Glutamatergic neuron (in vitro differentiated cells): ENCODE data around the gene ZZZ3. TPM values are rescaled to one million over a fixed set of nuclear protein-coding genes. Genes with fewer than 3 reads are reported as not detected.
"Not testable (repeated sequence)": the region's sequence is repeated elsewhere in the genome, so short reads cannot be mapped to it uniquely, and the experiment has no call there.

ENCODE experiments used
- DNase-seq: peaks from one replicate; pipeline ENCODE4 v3.0.0; 2022
- H3K27ac Mint-ChIP-seq: one replicate; pipeline ENCODE4 v1.8.0; 2020; ENCODE audit warnings: mild to moderate bottlenecking, mixed read lengths, inconsistent platforms; ENCODE audit not compliant: unreplicated experiment
- H3K27me3 Mint-ChIP-seq: one replicate; pipeline ENCODE4 v1.8.0; 2020; ENCODE audit warnings: mild to moderate bottlenecking, moderate library complexity, mixed read lengths, inconsistent platforms; ENCODE audit not compliant: unreplicated experiment
- H3K36me3 Mint-ChIP-seq: one replicate; pipeline ENCODE4 v1.8.0; 2020; ENCODE audit warnings: mild to moderate bottlenecking, mixed read lengths, inconsistent platforms; ENCODE audit not compliant: unreplicated experiment
- H3K4me1 Mint-ChIP-seq: one replicate; pipeline ENCODE4 v1.8.0; 2020; ENCODE audit warnings: mild to moderate bottlenecking, low read depth, mixed read lengths, inconsistent platforms; ENCODE audit not compliant: unreplicated experiment
- H3K4me3 Mint-ChIP-seq: one replicate; pipeline ENCODE4 v1.8.0; 2020; ENCODE audit warnings: mild to moderate bottlenecking, mixed read lengths, inconsistent platforms; ENCODE audit not compliant: unreplicated experiment
- H3K9me3 Mint-ChIP-seq: one replicate; pipeline ENCODE4 v1.8.0; 2020; ENCODE audit warnings: mild to moderate bottlenecking, moderate library complexity, mixed read lengths, inconsistent platforms; ENCODE audit not compliant: unreplicated experiment
- CTCF ChIP-seq: fragments of 200-600 bp; sonication (generic); IDR thresholded peaks from one replicate; pipeline ENCODE4 v1.5.0; 2021; ENCODE audit not compliant: partially characterized antibody, unreplicated experiment
- total RNA-seq: library from RNA; stranded (reverse); fragmentation: NEBNext Ultra II Directional; extraction: Animal tissue kit (Norgen Biotek cat#: 25700); gene quantifications from one replicate; pipeline ENCODE4 v1.2.1, GENCODE V29; 2021; ENCODE audit not compliant: unreplicated experiment

ZZZ3 gene
- total RNA-seq, 1 donor from 2014 or later, result 36.7 TPM

GRCh38 chr1:77649127-77649526, 33.3 kb downstream of the ZZZ3 start:
- peaks cover 15% of the 10 kb centered on the region for H3K36me3 Mint-ChIP-seq
- TF ChIP-seq CTCF, result no peak
- H3K4me3 Mint-ChIP-seq, result no peak overlapping the region
- no peaks in the 10 kb centered on the region for H3K27me3 Mint-ChIP-seq
- H3K27ac Mint-ChIP-seq, result no peak overlapping the region
- no peak for DNase-seq
- H3K9me3 Mint-ChIP-seq, result peaks cover 4% of the 10 kb centered on the region
- peaks cover 9% of the 10 kb centered on the region for H3K4me1 Mint-ChIP-seq

- not testable (repeated sequence) for H3K4me1 Mint-ChIP-seq, DNase-seq, H3K27ac Mint-ChIP-seq, H3K27me3 Mint-ChIP-seq, H3K4me3 Mint-ChIP-seq, H3K9me3 Mint-ChIP-seq
- H3K36me3 Mint-ChIP-seq, result peaks cover 15% of the 10 kb centered on the region
Measured at GRCh38 chr1:77646224-77646623, 36.2 kb downstream of the ZZZ3 start.

- no peak for TF ChIP-seq CTCF
- Mint-ChIP-seq H3K4me3 (no peak overlapping the region), H3K27me3 (no peaks in the 10 kb centered on the region), H3K9me3 (peaks cover 1% of the 10 kb centered on the region), H3K36me3 (peaks cover 3% of the 10 kb centered on the region), H3K27ac (no peak overlapping the region), H3K4me1 (no peaks in the 10 kb centered on the region)
- no peak for DNase-seq
Measured at GRCh38 chr1:77643456-77643855, 39.0 kb downstream of the ZZZ3 start.

GRCh38 chr1:77642941-77643340, 39.5 kb downstream of the ZZZ3 start:
- Mint-ChIP-seq H3K4me3 (no peak overlapping the region), H3K4me1 (no peaks in the 10 kb centered on the region), H3K27me3 (no peaks in the 10 kb centered on the region), H3K9me3 (peaks cover 1% of the 10 kb centered on the region), H3K27ac (no peak overlapping the region), H3K36me3 (no peaks in the 10 kb centered on the region)
- DNase-seq, result no peak
- TF ChIP-seq CTCF, result no peak

GRCh38 chr1:77642196-77642595, 40.3 kb downstream of the ZZZ3 start:
- no peaks in the 10 kb centered on the region for H3K27me3 Mint-ChIP-seq
- no peaks in the 10 kb centered on the region for H3K36me3 Mint-ChIP-seq
- no peaks in the 10 kb centered on the region for H3K4me1 Mint-ChIP-seq
- no peak overlapping the region for H3K27ac Mint-ChIP-seq
- no peak overlapping the region for H3K4me3 Mint-ChIP-seq
- H3K9me3 Mint-ChIP-seq, result peaks cover 1% of the 10 kb centered on the region
- TF ChIP-seq CTCF, result no peak
- DNase-seq, result no peak

- Mint-ChIP-seq H3K27ac (no peak overlapping the region), H3K9me3 (no peaks in the 10 kb centered on the region), H3K4me1 (no peaks in the 10 kb centered on the region), H3K27me3 (no peaks in the 10 kb centered on the region), H3K4me3 (no peak overlapping the region), H3K36me3 (no peaks in the 10 kb centered on the region)
- no peak for TF ChIP-seq CTCF
- DNase-seq, result no peak
Measured at GRCh38 chr1:77639557-77640069, 42.8 kb downstream of the ZZZ3 start.
